ENCODE data around the gene CDS2.

Gene CDS2

GRCh38 chr20:5171790-5172164 lies 45.0 kb downstream of the CDS2 start:
- TF ChIP-seq SNAI2 (CRISPR knock-in tag; IDR thresholded peaks at IDR 0.05) (no peak), TCF4 (CRISPR knock-in tag; IDR thresholded peaks at IDR 0.05; ENCODE audit: borderline replicate concordance) (no peak), ZFP3 (CRISPR knock-in tag; IDR thresholded peaks at IDR 0.05) (no peak), ZFP30 (CRISPR knock-in tag; IDR thresholded peaks at IDR 0.05) (no peak), CREB5 (CRISPR knock-in tag; IDR thresholded peaks at IDR 0.05; ENCODE audit: low read depth) (no peak), BACH2 (CRISPR knock-in tag; IDR thresholded peaks at IDR 0.05; ENCODE audit: borderline replicate concordance) (no peak), ARNTL (CRISPR knock-in tag; IDR thresholded peaks at IDR 0.05; ENCODE audit: borderline replicate concordance, low read depth) (no peak), ZNF8 (CRISPR knock-in tag; IDR thresholded peaks at IDR 0.05) (no peak), TOX (CRISPR knock-in tag; IDR thresholded peaks at IDR 0.05; ENCODE audit: borderline replicate concordance) (no peak), ESRRG (CRISPR knock-in tag; IDR thresholded peaks at IDR 0.05) (no peak), OSR1 (CRISPR knock-in tag; IDR thresholded peaks at IDR 0.05) (no peak)
- TF ChIP-seq, protein P1, sequence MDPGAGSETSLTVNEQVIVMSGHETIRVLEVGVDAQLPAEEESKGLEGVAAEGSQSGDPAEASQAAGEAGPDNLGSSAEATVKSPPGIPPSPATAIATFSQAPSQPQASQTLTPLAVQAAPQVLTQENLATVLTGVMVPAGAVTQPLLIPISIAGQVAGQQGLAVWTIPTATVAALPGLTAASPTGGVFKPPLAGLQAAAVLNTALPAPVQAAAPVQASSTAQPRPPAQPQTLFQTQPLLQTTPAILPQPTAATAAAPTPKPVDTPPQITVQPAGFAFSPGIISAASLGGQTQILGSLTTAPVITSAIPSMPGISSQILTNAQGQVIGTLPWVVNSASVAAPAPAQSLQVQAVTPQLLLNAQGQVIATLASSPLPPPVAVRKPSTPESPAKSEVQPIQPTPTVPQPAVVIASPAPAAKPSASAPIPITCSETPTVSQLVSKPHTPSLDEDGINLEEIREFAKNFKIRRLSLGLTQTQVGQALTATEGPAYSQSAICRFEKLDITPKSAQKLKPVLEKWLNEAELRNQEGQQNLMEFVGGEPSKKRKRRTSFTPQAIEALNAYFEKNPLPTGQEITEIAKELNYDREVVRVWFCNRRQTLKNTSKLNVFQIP (CRISPR knock-in tag; IDR thresholded peaks at IDR 0.05; ENCODE audit: borderline replicate concordance, low read depth): no peak
- TF ChIP-seq, protein P2, sequence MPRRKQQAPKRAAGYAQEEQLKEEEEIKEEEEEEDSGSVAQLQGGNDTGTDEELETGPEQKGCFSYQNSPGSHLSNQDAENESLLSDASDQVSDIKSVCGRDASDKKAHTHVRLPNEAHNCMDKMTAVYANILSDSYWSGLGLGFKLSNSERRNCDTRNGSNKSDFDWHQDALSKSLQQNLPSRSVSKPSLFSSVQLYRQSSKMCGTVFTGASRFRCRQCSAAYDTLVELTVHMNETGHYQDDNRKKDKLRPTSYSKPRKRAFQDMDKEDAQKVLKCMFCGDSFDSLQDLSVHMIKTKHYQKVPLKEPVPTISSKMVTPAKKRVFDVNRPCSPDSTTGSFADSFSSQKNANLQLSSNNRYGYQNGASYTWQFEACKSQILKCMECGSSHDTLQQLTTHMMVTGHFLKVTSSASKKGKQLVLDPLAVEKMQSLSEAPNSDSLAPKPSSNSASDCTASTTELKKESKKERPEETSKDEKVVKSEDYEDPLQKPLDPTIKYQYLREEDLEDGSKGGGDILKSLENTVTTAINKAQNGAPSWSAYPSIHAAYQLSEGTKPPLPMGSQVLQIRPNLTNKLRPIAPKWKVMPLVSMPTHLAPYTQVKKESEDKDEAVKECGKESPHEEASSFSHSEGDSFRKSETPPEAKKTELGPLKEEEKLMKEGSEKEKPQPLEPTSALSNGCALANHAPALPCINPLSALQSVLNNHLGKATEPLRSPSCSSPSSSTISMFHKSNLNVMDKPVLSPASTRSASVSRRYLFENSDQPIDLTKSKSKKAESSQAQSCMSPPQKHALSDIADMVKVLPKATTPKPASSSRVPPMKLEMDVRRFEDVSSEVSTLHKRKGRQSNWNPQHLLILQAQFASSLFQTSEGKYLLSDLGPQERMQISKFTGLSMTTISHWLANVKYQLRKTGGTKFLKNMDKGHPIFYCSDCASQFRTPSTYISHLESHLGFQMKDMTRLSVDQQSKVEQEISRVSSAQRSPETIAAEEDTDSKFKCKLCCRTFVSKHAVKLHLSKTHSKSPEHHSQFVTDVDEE (CRISPR knock-in tag; IDR thresholded peaks at IDR 0.05): no peak
- ATAC-seq: no peak

DNA sequence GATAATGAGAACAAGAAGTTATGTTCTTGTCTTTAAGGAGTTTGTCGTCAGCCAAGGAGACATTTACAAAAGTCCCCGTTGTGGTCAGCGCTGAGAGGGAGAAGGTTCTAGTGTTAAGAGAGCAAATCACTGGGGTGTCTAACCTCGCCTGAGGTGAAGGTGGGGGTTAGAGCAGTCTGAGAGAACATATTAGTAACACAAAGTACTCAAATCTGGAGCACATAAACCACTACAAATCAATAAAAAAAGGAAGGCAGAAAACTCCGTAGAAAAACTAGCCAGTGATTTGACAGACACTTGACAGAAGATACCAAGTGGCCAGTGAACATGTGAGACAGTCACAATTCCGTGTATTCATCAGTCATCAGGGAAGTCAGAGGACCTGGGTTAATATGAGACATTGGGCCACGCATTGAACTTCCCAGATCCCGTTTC lies 45.4 kb downstream of the CDS2 start:
- no peak for TF ChIP-seq TCF4 (CRISPR knock-in tag; IDR thresholded peaks at IDR 0.05; ENCODE audit: borderline replicate concordance)
- no peak for TF ChIP-seq CREB5 (CRISPR knock-in tag; IDR thresholded peaks at IDR 0.05; ENCODE audit: low read depth)
- TF ChIP-seq PATZ1 (CRISPR knock-in tag; IDR thresholded peaks at IDR 0.05; ENCODE audit: borderline replicate concordance): no peak
- no peak for TF ChIP-seq GLIS3 (CRISPR knock-in tag; IDR thresholded peaks at IDR 0.05)
- no peak for TF ChIP-seq ZFP30 (CRISPR knock-in tag; IDR thresholded peaks at IDR 0.05)
- TF ChIP-seq TOX (CRISPR knock-in tag; IDR thresholded peaks at IDR 0.05; ENCODE audit: borderline replicate concordance): no peak
- no peak for TF ChIP-seq CSDC2 (CRISPR knock-in tag; IDR thresholded peaks at IDR 0.05)
- no peak for TF ChIP-seq OSR1 (CRISPR knock-in tag; IDR thresholded peaks at IDR 0.05)
- TF ChIP-seq PPARA (CRISPR knock-in tag; IDR thresholded peaks at IDR 0.05; ENCODE audit: borderline replicate concordance): no peak
- no peak for ATAC-seq

DNA sequence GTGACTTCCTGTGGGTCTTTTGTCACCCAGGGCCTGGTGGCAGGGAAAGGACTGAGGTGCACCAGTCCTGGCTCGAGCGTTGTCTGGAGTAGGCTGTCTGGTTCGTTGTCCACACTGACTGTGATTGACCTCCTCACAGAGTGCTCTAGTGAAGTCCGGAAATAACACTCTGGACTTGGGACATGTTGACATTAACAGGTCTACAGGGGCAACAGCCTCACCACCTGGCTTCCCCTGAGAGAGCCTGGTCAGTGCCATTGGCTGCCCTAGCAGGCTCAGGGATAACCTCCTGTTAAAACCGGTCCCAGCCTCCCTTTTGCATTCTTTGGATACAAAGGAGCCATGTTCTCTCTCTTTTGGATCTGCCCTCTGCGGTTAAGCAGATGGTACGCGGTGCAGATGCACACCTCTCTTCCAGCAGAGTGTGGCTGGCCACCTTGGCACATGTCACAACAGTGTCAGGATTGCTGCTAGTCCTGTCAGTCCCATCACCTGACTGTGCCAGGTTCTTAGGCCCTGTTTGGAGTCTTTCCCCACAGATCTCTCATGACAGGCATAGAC lies 46.2 kb downstream of the CDS2 start:
- no peak for ATAC-seq
- TF ChIP-seq ESRRG (CRISPR knock-in tag; IDR thresholded peaks at IDR 0.05) (no peak), ZNF70 (CRISPR knock-in tag; IDR thresholded peaks at IDR 0.05) (no peak), ZNF8 (CRISPR knock-in tag; IDR thresholded peaks at IDR 0.05) (no peak), GLIS3 (CRISPR knock-in tag; IDR thresholded peaks at IDR 0.05) (no peak), PATZ1 (CRISPR knock-in tag; IDR thresholded peaks at IDR 0.05; ENCODE audit: borderline replicate concordance) (no peak)

Data from SK-N-SH treated with all-trans-retinoic acid at 6 μM for 48 hours (cell line).